RWPE1 (cell line): ENCODE measurements around the gene PRSS38.

Experiments
- CTCF ChIA-PET: fragments of 350-600 bp; sonication (Branson Sonifier 250); formaldehyde crosslinking; extraction: SDS; loops from one replicate; lab custom pipeline; 2021; lab: Yijun Ruan, JAX
- POLR2A ChIA-PET: fragments of 400-600 bp; formaldehyde crosslinking; extraction: SDS; loops from one replicate; lab custom pipeline; 2020; ENCODE audit warnings: antibody characterized with exemption; ENCODE audit not compliant: low non-redundant PET; lab: Yijun Ruan, JAX
- DNase-seq: peaks from one replicate; pipeline ENCODE4 v3.0.0; 2012; ENCODE audit warnings: low spot score
- H3K27ac ChIP-seq: fragments of 450-650 bp; 2 replicates; pipeline ENCODE4 v1.5.1; 2017
- CTCF ChIP-seq: fragments of 450-650 bp; conservative IDR thresholded peaks from 2 replicates; pipeline ENCODE4 v1.5.1; 2017; ENCODE audit warnings: low read depth, mild to moderate bottlenecking

Gene PRSS38

GRCh38 chr1:227889047-227889862 is 73.8 kb downstream of the PRSS38 start:
- ChIA-PET POLR2A (no interaction called here), CTCF (no interaction called here)
- no peak for DNase-seq
- H3K27ac ChIP-seq = no peak overlapping the region
- TF ChIP-seq CTCF = no peak

GRCh38 chr1:227889863-227890405 is 74.5 kb downstream of the PRSS38 start:
- H3K27ac ChIP-seq = no peak overlapping the region
- ChIA-PET POLR2A (no interaction called here), CTCF (interaction anchor here (0.7 to 0.9 kb wide), 2 partner anchors 51 to 1578 kb away, joined by 3 to 4 read pairs; no protein-coding TSS in a partner anchor)
- TF ChIP-seq CTCF = no peak
- no peak for DNase-seq

DNA sequence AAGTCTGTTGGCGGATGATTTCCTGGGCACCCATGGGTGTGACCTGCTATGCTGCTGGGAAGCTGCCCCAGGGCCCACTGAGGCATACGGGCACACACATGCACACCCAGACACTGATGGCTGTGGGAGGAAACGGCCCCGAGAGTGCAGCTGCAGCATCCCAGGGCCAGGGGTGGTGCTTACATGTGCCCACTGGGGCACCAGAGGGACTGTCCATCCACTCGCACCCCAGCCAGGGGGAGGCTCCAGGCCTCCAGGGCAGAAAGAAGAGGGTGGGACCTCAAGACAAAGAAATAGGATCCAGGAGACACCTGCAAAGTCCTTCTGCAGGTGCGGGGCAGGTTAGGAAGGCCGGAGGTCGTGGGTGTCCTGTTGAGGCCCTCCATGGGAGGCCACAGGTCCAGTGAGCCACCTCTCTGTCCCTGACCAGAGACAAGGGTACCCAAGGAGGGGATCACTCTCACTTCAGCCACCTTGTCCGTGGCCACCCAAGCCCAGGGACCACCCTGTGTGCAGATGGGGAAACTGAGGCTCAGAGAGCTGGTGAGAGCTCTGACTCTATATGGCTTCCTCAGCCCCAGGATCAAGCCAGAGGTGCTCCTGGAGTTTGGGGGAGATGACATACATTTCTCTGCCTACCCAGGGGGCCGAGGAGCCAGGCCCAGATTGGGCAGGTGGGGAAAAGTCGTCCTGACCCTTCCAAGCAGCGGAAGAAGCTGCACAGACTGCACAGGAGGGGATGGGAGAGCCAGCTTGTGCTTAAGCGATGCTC is 75.2 kb downstream of the PRSS38 start:
- DNase-seq = no peak
- POLR2A ChIA-PET = no interaction called here
- no peak for TF ChIP-seq CTCF
- H3K27ac ChIP-seq = no peak overlapping the region
- CTCF ChIA-PET = interaction anchor here (0.7 to 0.9 kb wide), 2 partner anchors 52 to 1579 kb away, joined by 3 to 4 read pairs; no protein-coding TSS in a partner anchor

DNA sequence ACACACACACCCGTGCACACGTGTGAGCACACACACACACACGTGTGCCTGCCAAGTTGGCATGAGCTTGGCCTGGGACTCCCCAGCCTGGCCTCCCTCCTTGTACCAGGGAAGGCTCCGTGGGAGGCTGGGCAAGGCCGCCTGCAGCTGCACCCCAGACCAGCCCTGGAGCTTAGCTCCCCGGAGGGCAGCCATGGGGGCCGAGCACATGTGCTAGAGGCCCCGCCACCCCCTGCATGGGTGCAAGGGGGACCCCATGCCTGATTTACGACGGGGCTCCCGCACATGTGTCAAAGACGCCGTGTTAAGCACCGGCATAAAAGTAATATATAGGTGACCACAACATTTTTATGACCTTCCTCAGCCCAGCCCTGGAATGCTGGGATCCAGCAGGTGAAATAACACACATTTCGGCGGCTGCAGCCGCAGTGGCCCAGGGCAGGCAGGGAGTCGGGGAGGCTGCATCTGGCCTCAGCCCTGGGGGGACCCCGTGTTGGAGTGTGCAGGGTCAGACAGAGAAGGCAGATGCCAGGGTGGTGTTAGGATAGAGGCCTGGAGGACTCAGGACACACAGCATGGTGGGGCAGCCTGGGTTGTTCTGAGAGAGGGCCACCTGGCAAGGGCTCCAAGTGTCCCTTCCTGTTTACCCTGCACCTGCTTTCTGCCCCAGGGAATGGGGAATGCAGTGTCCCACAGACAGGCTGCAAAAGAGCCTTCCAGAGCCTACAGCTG is 75.9 kb downstream of the PRSS38 start:
- TF ChIP-seq CTCF = no peak
- DNase-seq = no peak
- ChIA-PET CTCF (no interaction called here), POLR2A (no interaction called here)
- H3K27ac ChIP-seq = no peak overlapping the region

DNA sequence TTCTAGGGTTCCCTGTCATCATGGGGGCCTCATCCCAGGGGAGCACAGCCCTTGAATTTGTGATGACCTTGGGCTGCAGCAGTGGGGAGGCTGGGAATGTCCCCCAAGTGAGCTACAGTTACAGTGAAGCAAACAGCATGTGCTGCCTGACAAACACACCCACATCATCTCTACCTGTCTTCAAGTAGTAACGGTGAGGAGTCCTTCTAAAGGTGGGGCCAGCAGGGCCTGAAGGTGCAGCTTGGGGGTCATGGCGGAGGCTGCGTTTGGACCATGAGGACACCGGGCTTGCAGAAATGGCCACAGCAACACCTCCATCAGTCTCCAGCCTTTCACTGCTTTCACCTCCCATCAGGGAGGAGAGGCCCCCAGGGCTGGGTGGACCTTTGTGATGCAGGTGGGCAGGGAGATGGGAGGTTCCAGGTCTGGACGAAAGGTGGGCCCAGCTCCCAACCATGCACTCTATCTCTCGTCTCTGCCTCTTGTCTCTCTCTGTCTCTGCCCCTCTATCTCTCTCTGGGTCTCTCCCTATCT is 76.5 kb downstream of the PRSS38 start:
- H3K27ac ChIP-seq = peak overlapping the region; percentile 21; the same call in 1 of the 2 replicates
- POLR2A ChIA-PET = no interaction called here
- no peak for DNase-seq
- TF ChIP-seq CTCF = no peak
- CTCF ChIA-PET = interaction anchor here (0.7 kb wide), 1 partner anchor 14 kb away, joined by 3 read pairs; no protein-coding TSS in a partner anchor
